ENCODE results near the gene EVX2.
A peak's percentile ranks its signal among the peaks of the same experiment; 100 is the strongest.

EVX2 gene

GRCh38 chr2:176098366-176099158 is 14.8 kb upstream of the EVX2 start:
- H3K27ac ChIP-seq (ENCODE audit: low read depth, low read length) = no peak overlapping the region
- H3K27me3 ChIP-seq (ENCODE audit: control insufficient read depth, insufficient read depth, low read length) = peaks cover 100% of the 10 kb centered on the region
- peaks cover 28% of the 10 kb centered on the region for H3K4me1 ChIP-seq (ENCODE audit: control insufficient read depth, insufficient read depth, low read length)
- H3K36me3 ChIP-seq (ENCODE audit: control insufficient read depth, insufficient read depth, low read length) = no peaks in the 10 kb centered on the region
- peak overlapping the region; percentile 39; the same call in 1 of the 2 replicates for H3K4me3 ChIP-seq (ENCODE audit: low read depth, low read length)
- H3K9ac ChIP-seq (ENCODE audit: low read depth, low read length) = no peak overlapping the region
- no peaks in the 10 kb centered on the region; the same call in 1 of the 2 replicates for H3K9me3 ChIP-seq (ENCODE audit: control insufficient read depth, insufficient read depth, low read length)

- Histone ChIP-seq H3K36me3 (ENCODE audit: control insufficient read depth, insufficient read depth, low read length) (no peaks in the 10 kb centered on the region), H3K27me3 (ENCODE audit: control insufficient read depth, insufficient read depth, low read length) (peaks cover 100% of the 10 kb centered on the region), H3K9me3 (ENCODE audit: control insufficient read depth, insufficient read depth, low read length) (no peaks in the 10 kb centered on the region; the same call in 1 of the 2 replicates), H3K4me1 (ENCODE audit: control insufficient read depth, insufficient read depth, low read length) (peaks cover 33% of the 10 kb centered on the region), H3K9ac (ENCODE audit: low read depth, low read length) (no peak overlapping the region), H3K4me3 (ENCODE audit: low read depth, low read length) (peak overlapping the region; percentile 12), H3K27ac (ENCODE audit: low read depth, low read length) (no peak overlapping the region)
Observed at GRCh38 chr2:176097820-176098365, 14.1 kb upstream of the EVX2 start.

DNA sequence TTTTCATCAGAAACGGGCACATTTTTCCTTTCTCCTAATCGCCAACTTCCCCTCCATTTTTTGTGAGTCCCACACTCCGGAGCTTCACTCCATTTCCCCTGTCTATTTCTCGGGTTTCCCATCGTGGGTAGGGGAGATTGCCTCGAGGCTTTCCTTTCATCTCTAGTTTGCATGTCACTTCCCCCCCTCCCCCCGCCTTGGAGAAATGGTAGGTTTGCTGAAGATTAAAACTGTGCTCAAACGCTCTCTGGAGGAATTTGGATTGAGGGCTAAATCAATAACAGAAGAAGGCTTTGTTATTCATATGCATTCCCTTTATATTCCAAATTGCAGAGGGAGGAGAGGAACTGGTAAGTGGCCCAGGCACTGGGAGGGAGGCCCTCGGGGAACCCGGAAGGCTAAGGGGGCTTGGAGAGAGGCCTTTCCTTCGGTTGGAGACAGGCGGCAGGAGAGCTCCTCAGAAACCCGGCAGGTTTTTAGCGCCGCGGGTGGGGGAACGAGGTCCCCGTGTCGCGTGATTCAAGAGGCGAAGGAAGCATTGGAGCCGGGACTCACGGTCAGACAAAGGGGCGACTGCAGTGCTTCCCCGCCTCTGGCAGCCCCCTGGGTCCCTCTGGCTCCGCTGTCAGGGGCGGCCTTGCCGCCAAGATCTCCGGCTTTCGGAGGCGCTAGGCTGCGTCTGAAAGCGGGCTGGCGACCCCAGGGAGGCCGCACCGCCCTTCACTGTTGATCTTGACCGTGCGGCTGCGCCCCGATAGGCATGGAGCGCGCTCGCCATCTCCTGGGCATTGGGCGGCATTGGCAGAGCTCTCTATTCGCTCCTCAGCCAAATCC is 13.4 kb upstream of the EVX2 start:
- Histone ChIP-seq H3K27ac (ENCODE audit: low read depth, low read length) (peak overlapping the region; percentile 56), H3K36me3 (ENCODE audit: control insufficient read depth, insufficient read depth, low read length) (no peaks in the 10 kb centered on the region), H3K4me1 (ENCODE audit: control insufficient read depth, insufficient read depth, low read length) (peaks cover 33% of the 10 kb centered on the region), H3K4me3 (ENCODE audit: low read depth, low read length) (peak overlapping the region; percentile 55), H3K27me3 (ENCODE audit: control insufficient read depth, insufficient read depth, low read length) (peaks cover 99% of the 10 kb centered on the region), H3K9ac (ENCODE audit: low read depth, low read length) (no peak overlapping the region), H3K9me3 (ENCODE audit: control insufficient read depth, insufficient read depth, low read length) (no peaks in the 10 kb centered on the region; the same call in 1 of the 2 replicates)

GRCh38 chr2:176096243-176096985 is 12.7 kb upstream of the EVX2 start:
- Histone ChIP-seq H3K4me1 (ENCODE audit: control insufficient read depth, insufficient read depth, low read length) (peaks cover 36% of the 10 kb centered on the region), H3K36me3 (ENCODE audit: control insufficient read depth, insufficient read depth, low read length) (no peaks in the 10 kb centered on the region), H3K9me3 (ENCODE audit: control insufficient read depth, insufficient read depth, low read length) (no peaks in the 10 kb centered on the region; the same call in 1 of the 2 replicates), H3K27ac (ENCODE audit: low read depth, low read length) (no peak overlapping the region), H3K4me3 (ENCODE audit: low read depth, low read length) (peak overlapping the region; percentile 55), H3K9ac (ENCODE audit: low read depth, low read length) (no peak overlapping the region), H3K27me3 (ENCODE audit: control insufficient read depth, insufficient read depth, low read length) (peaks cover 99% of the 10 kb centered on the region)

GRCh38 chr2:176095421-176095820 is 11.7 kb upstream of the EVX2 start:
- Histone ChIP-seq H3K27me3 (ENCODE audit: control insufficient read depth, insufficient read depth, low read length) (peaks cover 99% of the 10 kb centered on the region), H3K9ac (ENCODE audit: low read depth, low read length) (no peak overlapping the region)

GRCh38 chr2:176094349-176094748 is 10.6 kb upstream of the EVX2 start:
- Histone ChIP-seq H3K9ac (ENCODE audit: low read depth, low read length) (no peak overlapping the region), H3K4me3 (ENCODE audit: low read depth, low read length) (no peak overlapping the region), H3K27ac (ENCODE audit: low read depth, low read length) (no peak overlapping the region), H3K9me3 (ENCODE audit: control insufficient read depth, insufficient read depth, low read length) (no peaks in the 10 kb centered on the region), H3K4me1 (ENCODE audit: control insufficient read depth, insufficient read depth, low read length) (peaks cover 32% of the 10 kb centered on the region), H3K27me3 (ENCODE audit: control insufficient read depth, insufficient read depth, low read length) (peaks cover 99% of the 10 kb centered on the region), H3K36me3 (ENCODE audit: control insufficient read depth, insufficient read depth, low read length) (no peaks in the 10 kb centered on the region)

More at GRCh38 chr2:176095421-176095820, 11.7 kb upstream of the EVX2 start:
- Histone ChIP-seq H3K9me3 (ENCODE audit: control insufficient read depth, insufficient read depth, low read length) (no peaks in the 10 kb centered on the region), H3K4me3 (ENCODE audit: low read depth, low read length) (no peak overlapping the region), H3K27ac (ENCODE audit: low read depth, low read length) (no peak overlapping the region), H3K36me3 (ENCODE audit: control insufficient read depth, insufficient read depth, low read length) (no peaks in the 10 kb centered on the region), H3K4me1 (ENCODE audit: control insufficient read depth, insufficient read depth, low read length) (peaks cover 36% of the 10 kb centered on the region)

GRCh38 chr2:176093898-176094249 is 10.1 kb upstream of the EVX2 start:
- H3K9ac ChIP-seq (ENCODE audit: low read depth, low read length) = no peak overlapping the region
- H3K27ac ChIP-seq (ENCODE audit: low read depth, low read length) = no peak overlapping the region
- H3K27me3 ChIP-seq (ENCODE audit: control insufficient read depth, insufficient read depth, low read length) = peaks cover 99% of the 10 kb centered on the region
- no peak overlapping the region for H3K4me3 ChIP-seq (ENCODE audit: low read depth, low read length)
- no peaks in the 10 kb centered on the region for H3K36me3 ChIP-seq (ENCODE audit: control insufficient read depth, insufficient read depth, low read length)
- no peaks in the 10 kb centered on the region for H3K9me3 ChIP-seq (ENCODE audit: control insufficient read depth, insufficient read depth, low read length)
- peaks cover 33% of the 10 kb centered on the region for H3K4me1 ChIP-seq (ENCODE audit: control insufficient read depth, insufficient read depth, low read length)

- H3K9ac ChIP-seq (ENCODE audit: low read depth, low read length) = no peak overlapping the region
- H3K27me3 ChIP-seq (ENCODE audit: control insufficient read depth, insufficient read depth, low read length) = peaks cover 99% of the 10 kb centered on the region
- peak overlapping the region; percentile 45 for H3K4me3 ChIP-seq (ENCODE audit: low read depth, low read length)
- no peaks in the 10 kb centered on the region for H3K9me3 ChIP-seq (ENCODE audit: control insufficient read depth, insufficient read depth, low read length)
- H3K4me1 ChIP-seq (ENCODE audit: control insufficient read depth, insufficient read depth, low read length) = peaks cover 32% of the 10 kb centered on the region
- no peak overlapping the region for H3K27ac ChIP-seq (ENCODE audit: low read depth, low read length)
- H3K36me3 ChIP-seq (ENCODE audit: control insufficient read depth, insufficient read depth, low read length) = no peaks in the 10 kb centered on the region
Observed at GRCh38 chr2:176093145-176093897, 9.6 kb upstream of the EVX2 start.

- Histone ChIP-seq H3K27me3 (ENCODE audit: control insufficient read depth, insufficient read depth, low read length) (peaks cover 99% of the 10 kb centered on the region), H3K9me3 (ENCODE audit: control insufficient read depth, insufficient read depth, low read length) (no peaks in the 10 kb centered on the region), H3K27ac (ENCODE audit: low read depth, low read length) (no peak within 1 kb of the TSS), H3K4me1 (ENCODE audit: control insufficient read depth, insufficient read depth, low read length) (peaks cover 33% of the 10 kb centered on the region), H3K36me3 (ENCODE audit: control insufficient read depth, insufficient read depth, low read length) (no peaks in the 10 kb centered on the region), H3K9ac (ENCODE audit: low read depth, low read length) (no peak within 1 kb of the TSS), H3K4me3 (ENCODE audit: low read depth, low read length) (peak within 1 kb of the TSS; percentile 45)
Observed at GRCh38 chr2:176092270-176093144, 8.7 kb upstream of the EVX2 start, which contains the start of gene HOXD13. HOXD13 (plus strand) TSS chr2:176092721; CDS start chr2:176092891, 170 bp downstream.
